Progenitor cell of endocrine pancreas (in vitro differentiated cells): ENCODE results near the gene ULBP2. TPM values are rescaled to one million over a fixed set of nuclear protein-coding genes. Genes with fewer than 3 reads are reported as not detected.
"Not testable (repeated sequence)": the region's sequence is repeated elsewhere in the genome, so short reads cannot be mapped to it uniquely, and the experiment has no call there.

Experiments used
- DNase-seq: peaks from one replicate; pipeline ENCODE4 v3.0.0; 2021; ENCODE audit warnings: low spot score; ENCODE audit not compliant: unreplicated experiment
- H3K27ac Mint-ChIP-seq: 2 replicates; pipeline ENCODE4 v1.8.0; 2021; ENCODE audit warnings: mild to moderate bottlenecking, moderate library complexity, mixed read lengths
- H3K27me3 Mint-ChIP-seq: 2 replicates; pipeline ENCODE4 v1.8.0; 2021; ENCODE audit warnings: mixed read lengths
- H3K36me3 Mint-ChIP-seq: 2 replicates; pipeline ENCODE4 v1.8.0; 2022; ENCODE audit warnings: mixed read lengths; ENCODE audit not compliant: insufficient read depth
- H3K4me1 Mint-ChIP-seq: 2 replicates; pipeline ENCODE4 v1.8.0; 2021; ENCODE audit warnings: low read depth, mixed read lengths
- H3K4me3 Mint-ChIP-seq: 2 replicates; pipeline ENCODE4 v1.8.0; 2021; ENCODE audit warnings: low read depth, mild to moderate bottlenecking, moderate library complexity, mixed read lengths
- H3K9me3 Mint-ChIP-seq: 2 replicates; pipeline ENCODE4 v1.8.0; 2021; ENCODE audit warnings: low read depth, mixed read lengths
- total RNA-seq: library from RNA; stranded (reverse); gene quantifications from 2 replicates; pipeline ENCODE4 v1.2.1, GENCODE V29; 2021
- TF ChIP-seq, protein P1 (sequence below): fragments of 200-600 bp; sonication (generic); IDR thresholded peaks from one replicate; pipeline ENCODE4 v1.5.0; 2021; ENCODE audit warnings: antibody characterized with exemption, mild to moderate bottlenecking; ENCODE audit not compliant: unreplicated experiment

The ULBP2 gene
- total RNA-seq, 1 donor from 2014 or later: not detected

DNA sequence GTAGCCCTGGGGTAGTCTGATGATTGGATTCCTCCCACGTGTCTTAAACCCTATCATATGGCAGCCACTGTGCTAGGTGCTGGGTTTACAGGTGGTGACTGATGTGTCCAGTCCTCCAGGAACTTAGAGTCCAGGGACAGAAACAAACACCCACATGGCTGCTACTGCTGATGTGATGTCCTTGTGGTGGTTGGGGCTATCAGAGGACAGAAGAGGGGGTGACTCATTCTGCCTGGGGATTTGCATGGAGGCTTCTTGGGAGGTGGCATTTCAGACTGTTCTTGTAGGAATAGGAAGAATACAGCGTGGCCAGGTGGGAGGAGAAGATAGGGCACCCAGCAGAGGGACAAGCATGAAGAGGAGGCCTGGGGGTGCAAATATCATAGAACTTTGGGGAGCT is 28.7 kb upstream of the ULBP2 start:
- Mint-ChIP-seq H3K4me1 (no peaks in the 10 kb centered on the region), H3K9me3 (peaks cover 5% of the 10 kb centered on the region), H3K4me3 (no peak overlapping the region), H3K27me3 (peaks cover 59% of the 10 kb centered on the region), H3K36me3 (peaks cover under 1% of the 10 kb centered on the region), H3K27ac (no peak overlapping the region)
- DNase-seq: no peak
- TF ChIP-seq, protein P1, sequence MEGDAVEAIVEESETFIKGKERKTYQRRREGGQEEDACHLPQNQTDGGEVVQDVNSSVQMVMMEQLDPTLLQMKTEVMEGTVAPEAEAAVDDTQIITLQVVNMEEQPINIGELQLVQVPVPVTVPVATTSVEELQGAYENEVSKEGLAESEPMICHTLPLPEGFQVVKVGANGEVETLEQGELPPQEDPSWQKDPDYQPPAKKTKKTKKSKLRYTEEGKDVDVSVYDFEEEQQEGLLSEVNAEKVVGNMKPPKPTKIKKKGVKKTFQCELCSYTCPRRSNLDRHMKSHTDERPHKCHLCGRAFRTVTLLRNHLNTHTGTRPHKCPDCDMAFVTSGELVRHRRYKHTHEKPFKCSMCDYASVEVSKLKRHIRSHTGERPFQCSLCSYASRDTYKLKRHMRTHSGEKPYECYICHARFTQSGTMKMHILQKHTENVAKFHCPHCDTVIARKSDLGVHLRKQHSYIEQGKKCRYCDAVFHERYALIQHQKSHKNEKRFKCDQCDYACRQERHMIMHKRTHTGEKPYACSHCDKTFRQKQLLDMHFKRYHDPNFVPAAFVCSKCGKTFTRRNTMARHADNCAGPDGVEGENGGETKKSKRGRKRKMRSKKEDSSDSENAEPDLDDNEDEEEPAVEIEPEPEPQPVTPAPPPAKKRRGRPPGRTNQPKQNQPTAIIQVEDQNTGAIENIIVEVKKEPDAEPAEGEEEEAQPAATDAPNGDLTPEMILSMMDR: no peak

- TF ChIP-seq, protein P1: no peak
- no peak overlapping the region for H3K27ac Mint-ChIP-seq
- peaks cover 3% of the 10 kb centered on the region for H3K9me3 Mint-ChIP-seq
- peaks cover 65% of the 10 kb centered on the region for H3K27me3 Mint-ChIP-seq
- no peak overlapping the region for H3K4me3 Mint-ChIP-seq
- no peaks in the 10 kb centered on the region for H3K4me1 Mint-ChIP-seq
- no peaks in the 10 kb centered on the region for H3K36me3 Mint-ChIP-seq
- no peak for DNase-seq
Measured at GRCh38 chr6:149913540-149914240, 28.1 kb upstream of the ULBP2 start.

- no peak for DNase-seq
- Mint-ChIP-seq H3K27me3 (peaks cover 80% of the 10 kb centered on the region), H3K4me1 (no peaks in the 10 kb centered on the region), H3K27ac (no peak overlapping the region), H3K9me3 (no peaks in the 10 kb centered on the region), H3K4me3 (no peak overlapping the region), H3K36me3 (no peaks in the 10 kb centered on the region)
- TF ChIP-seq, protein P1: no peak
Measured at GRCh38 chr6:149915970-149916865, 25.6 kb upstream of the ULBP2 start.

DNA sequence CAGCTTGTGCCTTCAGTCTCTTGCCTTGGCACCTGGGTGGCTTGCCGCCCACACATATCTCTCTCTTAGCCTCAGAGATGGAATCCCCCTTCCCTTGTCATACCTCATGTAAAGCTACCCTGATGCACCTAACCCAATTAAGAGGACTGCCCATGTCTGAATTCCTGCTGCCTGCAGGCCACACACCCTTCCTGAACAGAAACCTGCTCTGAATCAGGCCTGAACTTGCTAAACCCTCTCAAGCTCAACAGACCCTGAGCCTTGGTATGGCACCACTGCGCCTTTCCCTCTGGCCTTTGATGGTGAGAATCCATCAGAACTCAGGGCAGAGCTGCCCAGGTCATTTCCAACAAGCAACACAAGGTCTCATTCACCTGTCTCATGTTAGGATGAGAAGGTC is 24.1 kb upstream of the ULBP2 start:
- Mint-ChIP-seq H3K9me3 (no peaks in the 10 kb centered on the region), H3K4me3 (no peak overlapping the region), H3K4me1 (peaks cover 1% of the 10 kb centered on the region), H3K27ac (no peak overlapping the region), H3K36me3 (no peaks in the 10 kb centered on the region), H3K27me3 (peaks cover 86% of the 10 kb centered on the region)
- no peak for DNase-seq
- TF ChIP-seq, protein P1: no peak

DNA sequence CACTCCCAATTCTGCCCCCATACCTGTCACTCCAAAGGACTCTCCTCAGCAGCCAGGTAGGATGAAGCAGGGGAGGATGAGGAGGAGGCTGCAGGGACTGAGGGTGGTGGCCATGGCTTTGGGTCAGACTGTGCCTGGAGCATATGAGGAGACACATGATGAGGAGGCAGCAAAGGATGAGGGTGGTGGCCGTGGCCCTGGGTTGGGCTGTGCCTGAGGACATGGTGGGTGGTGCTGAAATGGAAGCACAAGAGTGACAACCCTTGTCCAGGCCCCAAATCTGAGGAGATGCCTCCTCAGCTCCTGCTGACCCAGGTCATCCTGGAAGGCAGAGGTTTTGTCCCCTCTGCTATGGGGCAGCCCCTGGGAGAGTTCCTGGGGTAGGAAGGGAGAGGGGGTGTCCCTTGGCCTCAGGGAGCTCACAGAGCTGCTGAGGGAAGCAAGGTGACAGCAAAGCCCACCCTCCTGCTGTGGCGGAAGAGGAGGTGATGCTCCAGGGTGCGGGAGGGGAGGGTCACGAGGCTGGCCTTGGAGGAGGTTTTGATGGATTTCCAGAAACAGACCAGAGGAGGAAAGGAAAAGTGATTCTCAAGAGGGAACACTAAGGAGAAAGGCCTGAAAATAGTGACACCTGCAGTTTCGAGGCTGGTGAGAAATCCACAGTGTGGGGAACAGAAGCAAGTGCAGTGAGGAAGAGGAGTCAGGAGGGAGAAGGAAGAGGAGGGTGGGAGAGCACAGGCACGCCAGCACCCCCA is 23.5 kb upstream of the ULBP2 start:
- no peak for DNase-seq

GRCh38 chr6:149919126-149919833 is 22.5 kb upstream of the ULBP2 start:
- H3K4me1 Mint-ChIP-seq, DNase-seq, H3K9me3 Mint-ChIP-seq, H3K27ac Mint-ChIP-seq, H3K4me3 Mint-ChIP-seq, H3K36me3 Mint-ChIP-seq: not testable (repeated sequence)
- H3K27me3 Mint-ChIP-seq: peaks cover 86% of the 10 kb centered on the region

More for the DNA sequence above, 23.5 kb upstream of the ULBP2 start:
- TF ChIP-seq, protein P1: no peak
- Mint-ChIP-seq H3K36me3 (no peaks in the 10 kb centered on the region), H3K9me3 (no peaks in the 10 kb centered on the region), H3K4me1 (peaks cover 6% of the 10 kb centered on the region), H3K27ac (no peak overlapping the region), H3K4me3 (no peak overlapping the region), H3K27me3 (peaks cover 86% of the 10 kb centered on the region)
